NCI-H345 (cell line): Measurements from ENCODE around the gene PSMG4.

Source experiments
- DNase-seq: peaks from one replicate; lab custom pipeline; 2025; lab: John Stamatoyannopoulos, UW

PSMG4 gene, protein sequence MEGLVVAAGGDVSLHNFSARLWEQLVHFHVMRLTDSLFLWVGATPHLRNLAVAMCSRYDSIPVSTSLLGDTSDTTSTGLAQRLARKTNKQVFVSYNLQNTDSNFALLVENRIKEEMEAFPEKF

DNA sequence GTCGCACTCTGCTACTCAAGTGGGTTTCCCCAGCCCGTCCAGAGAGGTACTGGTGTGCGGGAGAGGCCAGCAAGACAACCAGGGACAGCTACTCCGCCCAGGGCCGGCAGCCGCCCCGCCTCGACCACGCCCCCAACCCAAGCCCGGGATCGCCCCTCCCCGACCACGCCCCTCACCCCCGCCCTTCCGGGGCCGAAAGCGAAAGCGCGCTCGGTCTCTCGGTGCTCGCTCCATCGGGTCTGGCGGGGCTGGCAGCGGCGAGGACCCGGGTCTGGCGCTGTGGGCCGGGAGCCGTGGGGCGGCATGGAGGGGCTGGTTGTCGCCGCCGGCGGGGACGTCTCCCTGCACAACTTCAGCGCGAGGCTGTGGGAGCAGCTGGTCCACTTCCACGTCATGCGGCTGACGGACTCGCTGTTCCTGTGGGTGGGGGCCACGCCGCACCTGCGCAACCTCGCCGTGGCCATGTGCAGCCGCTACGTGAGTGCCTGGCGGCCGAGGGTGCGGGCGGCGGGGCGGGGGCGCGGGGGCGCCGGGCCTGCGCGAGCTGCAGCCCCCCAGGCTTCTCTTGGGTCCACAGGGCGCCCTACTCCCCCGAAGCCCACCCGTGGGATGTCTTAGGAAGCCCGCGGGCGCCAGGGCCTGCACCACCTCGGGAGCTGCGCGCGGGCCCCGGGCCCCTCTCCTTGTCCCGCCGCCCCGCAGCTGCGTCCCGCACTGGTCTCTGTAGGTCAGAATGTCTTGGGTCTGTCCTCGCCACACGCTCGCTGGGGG lies at the start of gene PSMG4:
PSMG4 (plus strand) TSS at position 228 of the 771 bp plus-strand sequence; CDS start at position 304, 76 bp downstream.
- peak; percentile 60 for DNase-seq

- DNase-seq = peak; percentile 52
These were observed 49.4 kb upstream of the PSMG4 start for GRCh38 chr6:3209114-3210023.

DNA sequence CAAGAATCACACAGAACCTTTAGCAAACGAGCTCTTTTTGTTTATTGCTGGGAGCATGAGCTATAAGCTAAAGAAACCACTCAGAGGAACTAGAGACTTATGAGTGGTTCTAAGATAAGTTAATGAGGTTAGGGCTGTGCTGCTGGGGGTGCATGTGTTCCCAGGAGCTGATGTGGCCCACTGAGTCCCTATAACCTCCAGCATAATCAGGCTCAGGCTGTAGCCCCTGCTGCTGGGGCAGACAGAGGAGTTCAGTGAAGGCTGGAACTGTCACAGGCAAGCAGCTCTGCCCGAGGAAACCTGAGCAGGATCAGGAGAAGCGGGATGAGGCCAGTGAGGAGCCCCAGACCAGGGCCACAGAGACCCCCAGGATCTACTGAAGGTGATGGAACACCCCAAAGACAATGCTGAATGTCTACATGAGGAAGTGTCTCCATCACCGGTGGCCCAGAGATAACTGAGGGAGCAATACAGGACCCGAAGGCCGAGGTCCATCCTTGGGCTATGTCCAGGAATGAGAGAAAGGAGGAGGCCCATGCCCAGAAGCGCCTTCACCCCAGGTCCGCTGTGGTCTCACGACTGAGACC lies 48.6 kb upstream of the PSMG4 start:
- DNase-seq = no peak

DNA sequence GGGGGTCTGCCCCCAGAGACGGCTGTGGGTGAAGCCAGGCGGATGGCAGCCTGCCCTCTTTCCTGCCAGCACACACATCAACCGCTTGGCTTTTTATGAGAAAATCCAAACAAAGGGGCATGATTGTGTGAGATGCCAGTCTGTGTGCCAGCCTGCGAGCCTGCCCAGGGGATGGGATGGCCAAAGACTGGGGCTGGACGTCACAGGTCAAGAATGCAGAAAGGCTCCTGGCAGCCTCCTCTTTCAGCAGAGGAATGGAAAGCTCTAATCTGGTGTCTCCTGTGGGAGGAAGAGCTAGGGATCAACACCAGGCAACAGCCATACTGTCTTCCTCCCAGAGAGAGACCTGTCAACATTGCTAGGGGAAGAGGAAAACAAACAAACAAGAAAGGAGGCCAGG lies 47.1 kb upstream of the PSMG4 start:
- DNase-seq = no peak

GRCh38 chr6:3212261-3212660 lies 46.5 kb upstream of the PSMG4 start:
- no peak for DNase-seq

GRCh38 chr6:3213334-3213695 lies 45.4 kb upstream of the PSMG4 start:
- DNase-seq = no peak

- no peak for DNase-seq
These were observed 43.8 kb upstream of the PSMG4 start for GRCh38 chr6:3214898-3215297.

- no peak for DNase-seq
These were observed 41.5 kb upstream of the PSMG4 start for GRCh38 chr6:3217286-3217685.

- no peak for DNase-seq
These were observed 40.5 kb upstream of the PSMG4 start for GRCh38 chr6:3218266-3218665.

- no peak for DNase-seq
These were observed 38.4 kb upstream of the PSMG4 start for GRCh38 chr6:3220366-3220765.

DNA sequence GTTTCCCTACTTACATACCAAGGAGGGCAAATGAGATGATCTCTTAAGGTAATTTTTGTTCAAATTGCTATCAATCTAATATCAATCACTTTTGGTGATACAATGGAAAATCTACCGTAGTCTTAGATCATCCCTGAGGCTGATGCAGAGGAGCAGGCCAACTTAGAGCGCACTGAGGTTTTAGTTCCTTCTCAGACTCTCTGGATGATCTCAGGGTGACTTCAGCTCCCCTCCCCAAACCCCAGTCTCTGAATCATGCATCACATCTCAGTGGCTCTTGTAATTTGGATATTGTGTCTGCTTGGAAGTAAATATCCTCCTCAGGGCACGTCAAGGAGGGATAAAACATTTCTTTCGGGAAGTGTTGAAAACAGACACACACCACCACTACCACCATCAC lies 37.2 kb upstream of the PSMG4 start:
- no peak for DNase-seq

GRCh38 chr6:3222506-3223038 lies 36.2 kb upstream of the PSMG4 start:
- peak; percentile 30 for DNase-seq

DNA sequence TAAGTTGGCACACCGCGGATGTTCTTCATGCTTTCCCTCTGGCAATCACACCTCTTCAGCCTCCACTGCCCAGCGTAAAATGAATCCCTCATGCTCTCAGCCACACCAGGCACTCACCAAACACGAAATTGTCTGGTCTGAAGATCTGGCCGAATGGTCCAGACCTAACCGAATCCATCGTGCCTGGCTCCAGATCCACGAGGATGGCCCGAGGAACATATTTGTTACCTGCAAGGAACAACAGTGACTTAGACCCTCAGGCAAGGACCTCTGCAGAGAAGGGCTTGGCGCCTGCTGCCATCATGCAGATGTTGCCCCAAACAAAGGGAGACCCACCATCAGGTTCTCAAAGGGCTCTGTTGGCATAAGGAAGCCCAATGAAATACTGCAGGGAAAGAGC lies 32.7 kb upstream of the PSMG4 start:
- no peak for DNase-seq

DNA sequence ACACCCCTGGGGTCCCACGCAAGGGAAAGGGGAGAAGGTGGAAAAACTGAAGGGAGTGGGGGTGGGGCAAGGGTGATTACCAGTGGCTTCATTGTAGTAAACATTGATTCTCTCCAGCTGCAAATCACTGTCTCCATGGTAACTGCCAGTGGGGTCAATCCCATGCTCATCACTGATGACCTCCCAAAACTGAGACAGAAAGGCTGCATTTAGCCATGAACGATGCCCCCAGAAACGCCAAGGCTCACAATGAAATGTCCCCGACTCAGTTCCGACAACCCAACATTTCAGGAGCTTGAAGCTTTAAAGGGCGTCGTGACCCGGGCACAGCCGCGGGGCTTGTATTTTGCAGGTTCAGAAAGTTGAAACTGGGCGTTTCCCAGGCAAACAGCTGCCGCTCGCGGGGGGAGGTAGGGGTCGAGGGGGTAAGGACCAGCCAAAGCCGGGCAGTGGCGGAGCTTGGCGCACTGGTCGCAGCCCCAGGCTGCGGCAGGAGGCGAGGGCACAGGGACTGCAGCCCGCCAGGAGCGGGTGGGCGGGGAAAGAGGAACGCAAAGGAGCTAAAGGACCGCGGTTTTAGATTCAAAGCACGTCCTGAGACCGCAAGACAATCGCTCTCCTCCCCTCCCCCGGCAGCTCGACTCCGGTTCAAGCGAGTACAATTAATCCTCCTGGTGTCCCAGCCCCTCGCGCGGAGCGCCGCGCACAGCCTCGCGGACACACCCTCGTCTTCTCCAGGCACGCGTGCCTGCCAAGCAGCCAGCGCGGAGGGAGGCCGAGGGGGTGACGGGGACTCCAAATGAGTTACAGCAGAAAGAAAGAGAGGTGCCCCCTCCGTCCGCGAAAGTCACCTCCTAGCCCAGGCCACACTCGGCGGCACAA lies 32.0 kb upstream of the PSMG4 start:
- DNase-seq = peak; percentile 16

DNA sequence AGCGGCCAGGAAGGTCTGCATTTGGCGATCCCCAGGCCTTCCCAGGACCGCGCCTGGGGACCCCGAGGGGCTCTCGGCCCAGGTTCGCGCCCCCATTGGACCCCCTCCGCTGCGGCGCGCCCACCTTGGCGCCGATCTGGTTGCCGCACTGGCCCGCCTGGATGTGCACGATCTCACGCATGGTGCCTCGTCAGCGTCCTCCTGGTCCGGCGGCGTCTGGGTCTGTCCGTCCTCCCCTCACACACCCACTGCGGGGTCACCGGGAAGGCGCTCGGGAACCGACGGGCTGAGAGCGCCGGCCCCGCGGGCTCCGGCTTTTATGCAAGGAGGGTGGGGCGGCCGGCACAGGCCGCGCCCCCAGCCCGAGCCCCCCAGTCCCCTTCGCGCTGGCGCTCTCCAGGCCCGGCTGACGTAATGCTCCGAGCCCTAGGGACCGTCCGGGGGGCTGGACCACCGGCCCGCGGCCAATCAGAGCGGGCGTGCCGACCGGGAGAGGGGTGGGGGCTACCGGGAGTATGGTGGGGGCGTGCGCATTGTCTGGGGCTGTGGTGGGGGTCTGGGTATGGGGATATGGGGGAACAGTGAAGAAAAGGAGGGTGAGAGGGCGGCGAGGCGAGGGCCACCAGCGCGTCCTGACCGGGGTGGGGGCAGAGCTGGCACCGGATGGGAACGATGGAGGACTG lies 31.2 kb upstream of the PSMG4 start, which contains the start of gene TUBB2B:
TUBB2B (minus strand) TSS at position 291 of the 683 bp plus-strand sequence; CDS start at position 181, 110 bp downstream.
- peak; percentile 80 for DNase-seq

GRCh38 chr6:3228046-3228671 lies 30.6 kb upstream of the PSMG4 start:
- peak; percentile 73 for DNase-seq

DNA sequence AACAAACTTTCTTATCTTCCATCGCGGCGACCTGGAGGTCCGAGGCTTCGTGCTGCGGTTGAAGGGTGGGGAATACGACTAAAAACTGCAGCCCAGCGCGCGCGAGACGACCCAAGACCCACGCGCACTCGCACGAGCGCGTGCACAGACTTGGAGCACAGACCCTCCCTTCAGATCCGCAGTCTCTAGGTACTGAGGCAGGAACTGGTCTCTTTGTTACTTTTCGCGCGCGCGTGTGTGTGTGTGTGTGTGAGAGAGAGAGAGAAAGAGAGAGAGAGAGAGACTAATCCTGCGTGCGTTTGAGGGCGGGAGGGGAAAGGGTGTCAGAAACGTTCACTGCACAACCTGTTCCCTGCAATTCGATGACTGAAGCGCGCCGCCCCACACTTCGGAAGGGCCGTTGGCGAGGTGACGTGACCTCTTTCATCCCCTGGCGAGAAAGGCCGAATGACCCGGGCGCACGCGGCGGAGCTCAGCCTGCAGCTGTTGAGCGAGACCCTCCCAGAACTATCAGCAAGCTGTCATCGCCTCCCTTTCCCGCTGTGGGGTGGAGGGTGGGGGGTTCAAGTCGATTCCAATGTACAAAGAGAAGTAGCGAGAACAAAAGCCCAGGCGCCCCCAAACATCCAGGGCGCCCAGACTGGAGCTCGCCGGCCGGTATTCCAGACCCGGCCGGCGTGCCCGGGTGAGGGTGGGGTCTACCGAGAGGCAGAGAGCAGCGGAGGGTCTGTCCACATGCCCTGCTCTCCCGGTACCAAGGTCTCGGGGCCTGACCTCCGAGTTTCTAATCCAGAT lies 29.8 kb upstream of the PSMG4 start:
- DNase-seq = peak; percentile 54

DNA sequence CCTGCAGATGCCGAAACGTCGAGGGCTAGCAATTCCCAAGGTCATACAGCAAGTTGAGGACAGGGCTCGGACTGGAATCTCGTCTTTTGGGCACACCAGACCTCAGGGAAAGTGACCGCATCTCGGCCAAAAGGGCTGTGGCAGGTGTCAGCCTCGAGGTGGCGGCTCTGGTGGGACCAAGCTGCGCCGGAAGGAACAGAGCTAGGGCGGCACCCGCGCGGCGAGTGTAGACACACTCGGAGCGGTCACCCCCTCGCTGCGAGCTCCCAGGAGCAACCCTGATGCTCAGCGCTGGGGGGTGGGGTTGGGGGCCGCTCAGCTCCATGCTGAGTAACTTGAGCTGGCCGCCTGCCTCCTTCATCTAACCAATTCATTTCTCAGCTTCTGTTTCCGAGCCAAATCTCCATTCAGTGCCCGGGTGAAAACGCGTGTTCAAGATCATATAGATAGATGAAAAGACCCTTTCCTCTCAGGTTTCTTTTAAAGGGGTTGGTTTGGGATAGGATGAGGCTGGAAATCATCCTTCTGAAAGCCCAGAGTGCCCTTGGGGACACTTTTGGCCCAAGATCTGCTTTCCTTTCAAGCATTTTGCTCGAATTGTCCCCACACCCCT lies 29.1 kb upstream of the PSMG4 start:
- peak; percentile 46 for DNase-seq
